DND-41 (cell line): ENCODE data around the gene TSPAN9.

Source experiments
- EZH2 ChIP-seq: IDR thresholded peaks from 3 replicates; pipeline ENCODE4 v1.6.1; 2012; ENCODE audit warnings: borderline replicate concordance, low read depth, mild to moderate bottlenecking, moderate library complexity, low read length, inconsistent platforms; ENCODE audit not compliant: severe bottlenecking
- TF ChIP-seq, protein P1 (sequence below): IDR thresholded peaks from 2 replicates; pipeline ENCODE4 v1.5.1; 2012; ENCODE audit warnings: borderline replicate concordance, low read length, moderate library complexity, mild to moderate bottlenecking; ENCODE audit not compliant: poor library complexity, severe bottlenecking; ENCODE audit errors: extremely low read depth

DNA sequence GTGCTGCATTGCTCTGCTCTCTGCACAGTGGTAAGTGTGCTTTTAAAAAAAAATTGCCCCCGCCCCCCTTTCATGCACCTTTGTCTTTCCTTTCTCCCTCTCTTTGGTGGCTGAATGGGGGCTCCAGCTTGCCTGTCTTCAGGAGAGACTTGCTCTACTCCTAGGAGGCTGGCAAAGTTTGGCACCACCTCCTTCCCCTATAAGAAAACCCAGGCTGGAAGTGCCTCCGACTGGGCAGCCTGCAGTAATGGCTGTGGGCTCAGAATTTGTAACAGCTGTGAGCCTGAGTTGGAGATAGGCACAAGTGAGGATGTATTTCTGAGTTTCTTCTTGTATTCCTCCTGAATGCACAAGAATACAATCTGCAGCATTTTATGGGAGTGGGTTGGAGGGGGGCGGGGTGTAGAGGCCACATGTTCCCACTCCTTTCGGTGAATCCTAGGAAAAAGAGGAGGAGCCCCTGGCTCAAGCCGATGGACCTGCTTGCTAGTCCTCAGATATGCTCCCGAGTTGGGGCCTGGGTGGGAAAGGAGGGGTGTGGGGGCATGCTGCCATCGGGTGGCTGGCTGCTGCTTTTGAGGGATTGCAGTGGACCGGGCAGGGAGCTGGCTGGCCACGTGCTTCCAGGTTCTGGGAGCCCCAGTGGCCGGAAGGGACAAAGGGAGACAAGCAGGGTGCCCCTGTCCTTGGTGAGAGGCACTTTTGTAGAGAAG, 124.3 kb downstream of the TSPAN9 start:
- TF ChIP-seq, protein P1, sequence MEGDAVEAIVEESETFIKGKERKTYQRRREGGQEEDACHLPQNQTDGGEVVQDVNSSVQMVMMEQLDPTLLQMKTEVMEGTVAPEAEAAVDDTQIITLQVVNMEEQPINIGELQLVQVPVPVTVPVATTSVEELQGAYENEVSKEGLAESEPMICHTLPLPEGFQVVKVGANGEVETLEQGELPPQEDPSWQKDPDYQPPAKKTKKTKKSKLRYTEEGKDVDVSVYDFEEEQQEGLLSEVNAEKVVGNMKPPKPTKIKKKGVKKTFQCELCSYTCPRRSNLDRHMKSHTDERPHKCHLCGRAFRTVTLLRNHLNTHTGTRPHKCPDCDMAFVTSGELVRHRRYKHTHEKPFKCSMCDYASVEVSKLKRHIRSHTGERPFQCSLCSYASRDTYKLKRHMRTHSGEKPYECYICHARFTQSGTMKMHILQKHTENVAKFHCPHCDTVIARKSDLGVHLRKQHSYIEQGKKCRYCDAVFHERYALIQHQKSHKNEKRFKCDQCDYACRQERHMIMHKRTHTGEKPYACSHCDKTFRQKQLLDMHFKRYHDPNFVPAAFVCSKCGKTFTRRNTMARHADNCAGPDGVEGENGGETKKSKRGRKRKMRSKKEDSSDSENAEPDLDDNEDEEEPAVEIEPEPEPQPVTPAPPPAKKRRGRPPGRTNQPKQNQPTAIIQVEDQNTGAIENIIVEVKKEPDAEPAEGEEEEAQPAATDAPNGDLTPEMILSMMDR, result no peak
- no peak for TF ChIP-seq EZH2
